NCI-H2107 treated with DMSO at 0.1 percent for 48 hours (cell line): ENCODE measurements around the gene H6PD.

Experiments used
- DNase-seq: peaks from one replicate; lab custom pipeline; 2025; ENCODE audit not compliant: unreplicated experiment; lab: John Stamatoyannopoulos, UW

Gene H6PD

DNA sequence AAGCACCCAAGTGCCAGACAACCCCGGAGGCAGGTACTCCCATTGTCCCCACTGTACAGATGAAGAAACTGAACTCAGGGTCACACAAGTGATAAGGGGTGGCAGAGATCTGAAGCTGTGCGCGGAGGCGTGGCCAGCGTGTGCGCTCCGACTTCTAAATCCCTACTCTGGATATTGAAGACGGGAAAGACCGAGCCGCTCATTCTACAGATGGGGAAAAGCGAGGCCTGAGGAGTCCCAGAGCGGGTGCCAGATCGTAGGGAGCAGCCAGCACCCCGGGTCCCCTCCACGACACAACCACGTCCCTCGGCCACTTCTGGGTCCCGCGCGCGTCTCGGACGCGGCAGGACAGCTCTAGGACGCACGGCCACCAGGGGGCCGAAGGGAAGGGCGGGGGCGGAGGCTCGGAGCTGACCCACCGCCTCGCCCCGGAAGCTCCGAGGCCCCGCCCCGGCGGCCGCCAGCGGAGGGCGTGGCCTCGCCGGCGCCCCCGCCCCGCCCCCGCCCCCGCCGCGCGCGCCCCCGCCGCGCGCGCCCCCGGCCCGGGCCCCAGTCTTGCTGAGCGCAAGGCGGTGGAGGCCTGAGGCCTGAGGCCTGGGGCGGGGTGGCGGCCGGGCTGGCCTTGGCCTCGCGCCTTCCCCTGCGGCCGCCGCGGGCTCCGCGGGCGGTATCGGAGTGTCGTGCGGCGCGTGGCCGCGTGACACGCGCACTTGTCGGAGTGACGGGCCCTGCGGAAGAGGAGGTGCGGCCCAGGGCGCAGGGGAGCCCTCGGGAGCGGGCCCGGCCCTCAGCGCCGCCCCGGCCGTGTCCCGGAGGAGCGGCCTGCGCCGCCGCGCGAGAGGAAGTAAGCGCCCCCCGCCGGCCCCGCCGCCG is at the start of gene H6PD:
TSS of gene H6PD (plus strand) at position 552 of the 873 bp plus-strand sequence. CDS start 10,161 bp downstream, outside the sequence.
- no peak for DNase-seq

DNA sequence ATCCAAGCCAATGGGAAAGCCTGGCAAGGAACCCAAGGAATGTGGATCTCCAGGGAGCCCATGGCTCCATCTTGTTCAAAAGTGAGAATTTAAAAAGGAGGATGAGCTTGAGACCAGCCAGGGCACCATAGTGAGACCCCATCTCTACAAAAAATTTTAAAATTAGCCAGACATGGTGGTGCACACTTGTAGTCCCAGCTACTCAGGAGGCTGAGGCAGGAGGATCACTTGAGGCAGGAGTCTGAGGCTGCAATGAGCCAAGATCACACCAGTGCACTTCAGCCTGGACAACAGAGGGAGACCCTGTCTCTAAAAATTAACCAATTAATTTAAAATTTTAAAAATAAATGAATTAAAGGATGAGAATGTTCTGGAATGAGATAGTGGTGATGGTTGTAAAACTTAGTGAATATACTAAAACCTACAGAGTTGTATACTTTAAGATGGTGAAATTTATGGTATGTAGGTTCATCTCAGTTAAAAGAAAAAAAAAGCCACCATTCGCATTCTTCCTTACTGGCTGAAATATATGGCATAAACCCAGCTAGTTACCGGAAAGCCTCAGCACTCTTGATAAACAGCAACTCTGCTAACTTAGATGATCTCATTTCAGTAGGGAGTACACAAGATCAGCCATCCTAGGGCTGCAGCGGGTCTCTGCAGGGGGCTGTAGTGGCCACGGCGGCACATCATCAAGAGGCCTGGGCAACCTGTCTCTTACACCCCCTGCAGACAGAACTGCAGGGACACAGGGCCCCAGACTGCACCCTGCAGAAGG is 48.3 kb upstream of the H6PD start:
- no peak for DNase-seq

DNA sequence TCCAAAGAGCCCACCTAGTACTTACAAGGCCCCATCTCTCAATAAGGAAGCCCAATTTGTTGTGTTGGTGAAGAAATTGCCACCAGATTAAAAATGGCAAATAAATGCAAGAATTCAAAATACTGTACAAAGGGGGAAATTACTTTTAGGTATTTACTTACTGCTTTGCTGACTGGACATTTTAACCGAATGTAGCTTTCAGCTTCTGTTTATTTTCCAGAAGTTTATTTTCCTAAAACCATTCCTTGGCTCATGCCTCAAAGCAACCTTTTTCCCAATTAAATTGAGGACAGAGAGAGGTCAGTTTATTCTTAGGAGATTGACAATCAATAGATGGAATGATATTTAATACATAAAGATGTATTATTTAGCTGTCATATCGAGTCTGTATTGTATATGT is 47.6 kb upstream of the H6PD start:
- DNase-seq = no peak

- DNase-seq = no peak
Measured at GRCh38 chr1:9190234-9190633, 44.3 kb upstream of the H6PD start.

DNA sequence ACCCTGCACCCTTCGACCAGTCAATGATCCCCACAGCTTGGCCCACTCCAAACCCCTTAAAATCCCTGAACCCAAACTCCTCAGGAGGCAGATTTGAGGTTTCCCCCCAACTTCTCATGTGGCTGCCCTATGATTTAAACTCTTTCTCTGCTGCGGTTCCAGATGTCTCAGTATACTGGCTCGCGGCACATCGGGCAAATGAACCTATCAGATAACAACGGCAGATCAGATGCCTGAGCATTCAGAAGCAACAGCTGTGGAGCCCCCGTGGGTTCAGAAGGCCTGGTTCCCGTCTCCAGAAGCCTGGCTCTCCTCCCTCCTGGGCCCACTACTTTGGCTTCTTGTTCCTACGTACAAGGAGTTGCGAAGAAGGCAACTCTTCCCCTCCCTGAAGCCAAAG is 43.3 kb upstream of the H6PD start:
- DNase-seq = no peak

DNA sequence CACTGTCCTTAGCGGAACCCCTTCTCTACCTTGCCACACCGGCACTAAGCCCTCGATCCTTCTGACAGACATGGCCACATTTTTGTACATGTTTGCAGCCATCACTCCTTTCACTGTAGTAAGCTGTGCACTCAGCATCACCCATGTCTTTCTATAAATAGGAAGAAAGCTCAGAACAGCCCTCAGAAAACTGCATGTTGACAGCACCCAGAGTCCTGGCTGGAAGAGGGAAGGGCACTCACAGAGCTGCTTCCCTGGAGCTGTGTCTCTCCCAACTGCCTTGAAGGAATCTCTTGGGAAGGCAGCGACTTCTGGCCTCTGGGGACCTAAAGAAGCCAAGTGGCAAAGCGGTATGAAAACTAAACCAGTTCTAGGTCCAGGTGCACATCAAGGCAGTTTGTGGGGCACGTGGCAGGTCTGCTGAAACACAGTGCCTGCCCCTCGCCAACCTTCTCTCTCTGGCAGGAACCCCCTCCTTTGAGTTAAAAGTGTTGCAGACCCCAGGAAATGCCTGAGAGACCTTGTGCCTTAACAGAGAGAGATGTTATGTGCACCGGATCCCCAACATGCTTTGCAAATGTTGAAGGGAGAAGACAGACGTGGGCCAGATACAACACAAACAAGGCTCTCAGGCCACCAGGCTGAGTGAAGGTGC is 41.9 kb upstream of the H6PD start:
- DNase-seq = no peak

DNA sequence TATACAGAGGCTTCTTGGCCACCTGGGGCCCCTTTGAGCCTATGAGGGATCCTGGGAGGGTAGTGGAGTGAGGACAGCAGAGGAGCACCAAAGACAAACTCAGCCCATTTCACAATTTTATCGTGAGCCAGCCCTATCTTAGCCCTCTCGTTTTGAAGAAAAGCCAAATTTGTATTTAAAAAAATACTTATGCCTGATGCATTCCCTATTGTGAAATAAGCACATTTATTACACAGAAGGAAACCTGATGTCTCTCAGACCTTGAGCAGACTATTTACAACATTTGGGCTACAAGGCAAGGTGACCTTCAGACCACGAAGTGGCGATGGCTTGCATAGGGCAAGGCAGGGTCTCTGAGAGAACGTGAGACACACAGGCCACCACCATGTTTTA is 41.3 kb upstream of the H6PD start:
- no peak for DNase-seq

GRCh38 chr1:9194024-9194423 is 40.5 kb upstream of the H6PD start:
- DNase-seq = no peak

GRCh38 chr1:9195651-9196050 is 38.9 kb upstream of the H6PD start:
- no peak for DNase-seq

DNA sequence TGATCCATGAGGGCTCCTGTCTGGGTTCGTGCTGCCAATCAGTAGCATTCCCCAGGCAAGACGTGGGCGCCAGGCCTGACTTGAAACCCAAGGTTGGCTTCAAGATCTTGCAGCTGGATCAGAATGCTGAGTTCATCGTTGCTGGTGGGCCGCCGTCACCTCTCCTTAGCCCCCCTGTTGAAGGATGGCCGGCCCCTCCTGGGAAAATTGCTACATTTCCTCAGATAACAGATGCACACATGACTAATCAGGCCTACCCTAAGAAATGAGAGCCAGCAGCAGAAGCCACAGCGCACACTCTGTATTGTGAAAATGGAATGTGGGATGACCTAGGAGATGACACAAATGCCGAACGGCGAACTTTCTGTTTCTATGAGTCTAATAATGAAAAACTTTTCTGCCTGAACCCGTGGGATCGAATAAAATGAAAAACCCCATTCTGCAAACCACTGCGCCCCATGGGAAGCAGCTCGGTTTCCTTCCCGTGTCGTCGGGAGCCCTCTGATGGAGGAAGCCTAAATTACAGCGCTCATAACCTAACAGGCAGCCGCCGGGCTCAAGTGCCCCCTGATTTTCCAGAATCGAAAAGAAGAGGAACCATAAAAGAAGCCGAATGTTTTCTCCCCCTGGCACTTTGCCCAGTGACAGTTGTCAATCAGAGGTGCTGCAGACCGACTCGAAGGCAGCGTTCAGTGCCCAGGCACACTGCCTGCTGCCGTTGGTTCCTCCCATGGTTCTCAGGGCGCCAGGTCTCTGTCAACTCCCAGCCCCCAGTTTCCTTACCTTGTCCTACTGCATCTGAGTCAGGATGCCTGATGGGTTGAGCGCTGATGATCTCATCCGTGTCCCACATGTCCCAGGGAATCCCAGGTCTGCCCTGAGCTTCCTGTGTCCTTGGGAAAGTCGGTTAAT is 38.2 kb upstream of the H6PD start:
- DNase-seq = no peak

DNA sequence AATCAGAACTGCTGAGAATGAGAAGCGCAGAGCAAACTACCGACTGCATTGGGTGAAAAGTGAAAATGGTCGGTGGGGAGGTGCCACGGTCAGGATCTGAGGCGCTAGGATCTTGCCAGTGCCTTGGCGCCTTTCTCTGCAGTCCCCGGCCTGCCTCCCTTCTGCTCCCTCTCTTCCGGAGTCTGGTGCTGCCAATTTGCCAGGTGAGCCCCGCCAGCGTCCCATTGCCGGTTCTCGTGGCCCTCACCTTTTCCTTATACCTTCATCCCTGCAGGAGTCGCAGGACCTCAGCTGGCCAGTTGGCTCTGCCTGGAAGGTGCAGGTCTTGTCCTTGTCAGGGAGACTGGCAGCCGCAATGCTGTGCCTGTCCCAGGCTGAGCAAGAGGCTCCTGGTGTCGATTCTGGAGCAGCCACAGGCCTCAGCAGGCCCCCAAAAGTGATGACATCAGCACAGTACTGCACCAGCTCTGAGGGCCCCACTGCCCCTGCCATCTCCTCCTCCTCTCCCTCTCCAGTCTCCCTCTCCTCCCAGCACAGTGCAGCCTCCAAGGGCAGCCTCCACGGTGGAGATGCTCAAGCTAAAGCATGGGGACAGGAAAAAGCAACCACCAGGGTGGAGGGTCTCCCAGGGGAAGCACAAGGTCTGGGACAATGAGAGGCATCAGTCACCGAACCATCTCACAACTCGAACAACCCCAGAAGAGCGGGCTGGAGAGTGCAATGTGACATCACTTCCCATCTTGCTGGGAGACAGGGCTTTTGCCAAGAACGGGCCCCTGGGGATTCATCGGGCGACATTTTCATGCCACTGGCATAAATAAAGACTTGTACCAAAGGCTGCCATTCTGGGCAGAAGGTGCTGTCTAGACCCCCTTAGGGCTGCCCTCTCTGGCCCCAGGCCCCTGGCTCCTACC is 37.1 kb upstream of the H6PD start:
- no peak for DNase-seq

GRCh38 chr1:9198538-9199361 is 35.8 kb upstream of the H6PD start:
- DNase-seq = no peak

DNA sequence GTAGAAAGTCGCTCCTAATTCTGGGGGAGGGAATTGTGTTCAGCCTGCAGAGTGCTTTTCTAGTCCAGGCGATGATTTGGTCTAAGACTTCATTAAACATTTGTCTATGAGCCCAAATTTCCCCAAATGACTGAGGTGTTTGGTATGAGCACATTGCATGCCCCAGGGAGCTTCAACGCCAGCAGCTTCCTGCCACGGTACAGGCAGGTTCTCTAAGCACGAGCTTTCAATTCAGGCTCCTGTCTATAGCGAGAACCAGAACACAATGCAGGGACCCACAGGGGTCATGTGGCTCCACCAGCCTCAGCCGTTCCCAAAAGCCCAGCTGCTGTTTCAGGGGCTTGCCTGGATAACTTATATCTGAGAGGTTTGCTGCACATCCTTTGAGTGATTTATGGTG is 34.1 kb upstream of the H6PD start:
- DNase-seq = no peak

GRCh38 chr1:9201401-9202239 is 33.0 kb upstream of the H6PD start:
- DNase-seq = no peak

DNA sequence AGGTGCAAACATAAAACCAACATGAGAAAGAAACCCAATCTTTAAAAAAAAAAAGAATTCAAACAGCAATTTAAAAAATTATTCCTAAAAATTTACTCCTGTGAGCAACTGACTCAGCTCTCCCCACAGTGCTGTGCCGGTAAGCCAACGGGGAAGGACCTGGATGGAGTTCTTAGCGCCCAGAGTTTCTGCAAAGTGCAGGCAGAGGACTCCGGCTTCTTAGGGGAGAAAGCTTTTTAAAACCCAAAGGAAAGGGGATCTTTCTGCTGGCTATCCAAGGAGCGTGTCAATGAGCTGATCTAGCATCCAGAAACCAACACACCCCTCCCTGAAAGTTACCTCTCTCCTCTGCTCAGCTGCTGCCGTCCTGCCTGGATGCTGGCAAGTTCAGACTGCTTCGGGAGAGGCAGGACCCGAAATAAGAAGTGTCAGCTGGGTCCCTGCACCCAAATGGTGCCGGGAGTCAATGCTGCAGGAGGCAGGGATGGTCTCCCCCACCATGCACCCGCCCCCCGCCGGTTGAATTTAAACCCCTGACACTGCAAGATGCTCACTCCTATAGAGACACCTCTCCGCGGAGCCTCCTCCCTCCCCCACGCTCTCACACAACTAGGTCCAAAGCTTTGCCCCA is 32.2 kb upstream of the H6PD start:
- no peak for DNase-seq

DNA sequence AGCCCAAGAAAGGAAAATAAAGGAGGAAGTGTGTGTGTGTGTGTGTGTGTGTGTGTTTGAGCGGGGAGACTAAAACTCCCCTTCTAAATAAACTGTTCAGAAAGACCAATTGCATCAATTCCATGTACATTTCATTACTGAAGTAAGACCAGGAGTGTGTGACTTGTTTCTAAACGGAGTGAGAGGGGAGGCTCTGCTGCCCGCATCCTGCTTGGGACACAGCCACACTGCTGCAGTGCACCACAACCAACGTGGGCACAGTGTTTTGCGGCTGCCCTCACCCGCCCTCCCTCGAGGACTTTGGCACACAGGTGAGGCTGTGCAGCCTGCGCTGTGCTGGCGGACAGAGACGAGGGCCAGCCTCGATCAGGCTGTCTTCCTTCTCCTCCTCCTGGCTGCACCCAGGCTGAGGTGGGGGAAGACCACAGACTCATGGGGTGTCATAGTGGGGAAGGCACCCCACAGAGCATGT is 31.0 kb upstream of the H6PD start:
- no peak for DNase-seq

DNA sequence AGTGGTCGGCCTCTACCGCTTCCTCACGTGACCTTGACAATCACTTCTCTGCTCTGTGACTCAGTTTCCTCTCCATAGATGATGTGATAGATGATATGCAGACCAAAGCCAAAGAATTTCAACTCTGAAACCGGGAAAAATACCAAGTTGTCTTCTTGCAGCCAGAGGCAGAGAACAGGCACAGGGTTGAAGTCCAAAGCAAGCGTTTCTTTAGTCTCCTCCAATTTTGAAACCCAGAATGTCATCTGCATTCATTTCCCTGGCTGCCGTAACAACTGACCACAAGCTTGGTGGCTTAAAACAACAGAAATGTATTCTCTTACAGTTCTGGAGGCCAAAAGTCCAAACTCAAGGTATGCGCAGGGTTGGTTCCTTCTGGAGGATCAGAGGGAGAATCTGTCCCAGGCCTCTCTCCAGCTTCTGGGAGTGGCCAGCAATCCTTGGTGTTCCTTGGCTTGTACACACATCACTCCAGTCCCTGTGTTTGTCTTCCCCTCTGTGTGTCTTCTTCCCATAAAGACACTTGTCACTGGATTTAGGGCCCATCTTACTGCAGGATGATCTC is 30.3 kb upstream of the H6PD start:
- no peak for DNase-seq
